H1 (cell line): ENCODE results near the gene TENT4A. TPM values are rescaled to one million over a fixed set of nuclear protein-coding genes. Genes with fewer than 3 reads are reported as not detected.

Experiments used
- CTCF ChIA-PET: fragments of 300-600 bp; sonication (Branson Sonifier 250); formaldehyde crosslinking; loops from one replicate; lab custom pipeline; 2021; ENCODE audit not compliant: partially characterized antibody; lab: Charles Lee
- POLR2A ChIA-PET: fragments of 300-600 bp; sonication (Branson Sonifier 250); formaldehyde crosslinking; loops from one replicate; lab custom pipeline; 2021; ENCODE audit warnings: inconsistent platforms; ENCODE audit not compliant: partially characterized antibody; lab: Charles Lee
- DNase-seq, 2 experiments: peaks; one replicate each; pipeline versions ENCODE4 v3.0.0 to v3.0.0-alpha.2; 2010 to 2022; ENCODE audit warnings: low spot score in 2 of 2, low read depth in 1 of 2, mixed read lengths in 1 of 2
- FAIRE-seq: peaks from 2 replicates; lab custom pipeline; 2011; peaks lifted over from hg19 to GRCh38; lab: Jason Lieb, UNC
- H2AFZ ChIP-seq: 2 replicates; pipeline ENCODE4 v1.8.1; 2012; ENCODE audit warnings: low read length, inconsistent platforms
- H2AK5ac ChIP-seq: 2 replicates; pipeline ENCODE4 v1.6.1; 2013; ENCODE audit warnings: low read depth, low read length
- H2BK120ac ChIP-seq: replicated peaks from 2 replicates; pipeline ENCODE3; 2013; ENCODE audit warnings: low read depth, low read length, inconsistent platforms
- H2BK12ac ChIP-seq: 2 replicates; pipeline ENCODE4 v1.6.1; 2013; ENCODE audit warnings: low read depth, low read length
- H2BK15ac ChIP-seq: 2 replicates; pipeline ENCODE4 v1.6.1; 2013; ENCODE audit warnings: low read length
- H2BK20ac ChIP-seq: 2 replicates; pipeline ENCODE4 v1.6.1; 2013; ENCODE audit warnings: low read length
- H2BK5ac ChIP-seq: 2 replicates; pipeline ENCODE4 v1.6.1; 2013; ENCODE audit warnings: low read depth, low read length
- H3K14ac ChIP-seq: 2 replicates; pipeline ENCODE4 v1.6.1; 2013; ENCODE audit warnings: inconsistent platforms; ENCODE audit not compliant: insufficient read length
- H3K18ac ChIP-seq: 2 replicates; pipeline ENCODE4 v1.6.1; 2013; ENCODE audit warnings: low read length; ENCODE audit errors: extremely low read depth
- H3K23ac ChIP-seq: 2 replicates; pipeline ENCODE4 v1.6.1; 2013; ENCODE audit warnings: inconsistent platforms; ENCODE audit not compliant: insufficient read length
- H3K23me2 ChIP-seq: 2 replicates; pipeline ENCODE4 v1.6.1; 2013; ENCODE audit warnings: low read depth, low read length
- H3K27ac ChIP-seq: 2 replicates; pipeline ENCODE4 v1.6.1; 2011; ENCODE audit warnings: low read depth, low read length, inconsistent platforms
- H3K27me3 ChIP-seq, 4 experiments: replicated peaks in 1 of 4; 1 replicate in 1 of 4; 2 replicates in 3 of 4; pipeline versions ENCODE4 v1.6.1 to v1.8.1; 2011 to 2013; ENCODE audit warnings: low read length in 3 of 4, mild to moderate bottlenecking in 3 of 4, inconsistent platforms in 2 of 4, mixed read lengths in 2 of 4, moderate library complexity in 1 of 4; ENCODE audit not compliant: control insufficient read depth in 3 of 4, insufficient read depth in 3 of 4; ENCODE audit errors: extremely low read depth in 1 of 4
- H3K36me3 ChIP-seq, 4 experiments: 2 replicates each; pipeline versions ENCODE4 v1.6.1 to v1.8.1; 2011 to 2013; ENCODE audit warnings: mild to moderate bottlenecking in 4 of 4, low read length in 3 of 4, moderate library complexity in 2 of 4, control low read depth in 1 of 4, inconsistent platforms in 1 of 4; ENCODE audit not compliant: insufficient read depth in 4 of 4, control insufficient read depth in 2 of 4
- H3K4ac ChIP-seq: replicated peaks from 2 replicates; pipeline ENCODE3; 2013; ENCODE audit warnings: low read length, low read depth, mixed read lengths, inconsistent platforms; ENCODE audit not compliant: insufficient read length
- H3K4me1 ChIP-seq, 4 experiments: replicated peaks in 1 of 4; 1 replicate in 1 of 4; 2 replicates in 3 of 4; pipeline versions ENCODE4 v1.6.1 to v1.8.1; 2011 to 2013; ENCODE audit warnings: low read length in 3 of 4, inconsistent platforms in 2 of 4, mixed read lengths in 1 of 4; ENCODE audit not compliant: insufficient read depth in 4 of 4, control insufficient read depth in 3 of 4
- H3K4me2 ChIP-seq, 2 experiments: 2 replicates each; pipeline versions ENCODE4 v1.6.1 to v1.8.1; 2011 to 2013; ENCODE audit warnings: low read depth in 2 of 2, low read length in 2 of 2, control low read depth in 1 of 2, inconsistent platforms in 1 of 2, mild to moderate bottlenecking in 1 of 2; ENCODE audit not compliant: insufficient read depth in 1 of 2
- H3K4me3 ChIP-seq, 4 experiments: fragments of 200-600, 300-600 bp in 1 of 4; sonication (generic), shearing (Covaris generic), sonication (Bioruptor Twin) in 1 of 4; 2 replicates each; pipeline versions ENCODE4 v1.5.1 to v1.8.1; 2011 to 2016; ENCODE audit warnings: low read length in 4 of 4, low read depth in 3 of 4, control low read depth in 2 of 4, inconsistent platforms in 2 of 4, mild to moderate bottlenecking in 2 of 4, mixed read lengths in 1 of 4, moderate library complexity in 1 of 4; ENCODE audit not compliant: insufficient read depth in 2 of 4; ENCODE audit errors: extremely low read depth in 1 of 4
- H3K56ac ChIP-seq: replicated peaks from 2 replicates; pipeline ENCODE3; 2013; ENCODE audit warnings: low read depth, mild to moderate bottlenecking, mixed read lengths, low read length, inconsistent platforms; ENCODE audit not compliant: insufficient read length
- H3K79me1 ChIP-seq: 2 replicates; pipeline ENCODE4 v1.6.1; 2013; ENCODE audit warnings: low read depth, low read length, control low read depth
- H3K79me2 ChIP-seq, 2 experiments: 2 replicates each; pipeline versions ENCODE4 v1.6.1 to v1.8.1; 2012 to 2013; ENCODE audit warnings: low read length in 2 of 2, mild to moderate bottlenecking in 2 of 2, inconsistent platforms in 1 of 2; ENCODE audit not compliant: insufficient read depth in 2 of 2, control insufficient read depth in 1 of 2
- H3K9ac ChIP-seq, 4 experiments: replicated peaks in 1 of 4; 1 replicate in 1 of 4; 2 replicates in 3 of 4; pipeline versions ENCODE4 v1.6.1 to v1.8.1; 2011 to 2013; ENCODE audit warnings: low read depth in 3 of 4, low read length in 3 of 4, control low read depth in 2 of 4, mild to moderate bottlenecking in 2 of 4, moderate library complexity in 2 of 4, inconsistent platforms in 1 of 4; ENCODE audit errors: extremely low read depth in 1 of 4
- H3K9me3 ChIP-seq, 2 experiments: 2 replicates each; pipeline versions ENCODE4 v1.6.1 to v1.8.1; 2012 to 2013; ENCODE audit warnings: mild to moderate bottlenecking in 2 of 2, moderate library complexity in 2 of 2, control low read depth in 1 of 2, inconsistent platforms in 1 of 2, low read depth in 1 of 2, low read length in 1 of 2, mixed read lengths in 1 of 2; ENCODE audit not compliant: insufficient read depth in 2 of 2
- H4K20me1 ChIP-seq, 2 experiments: replicated peaks in 1 of 2; 2 replicates each; pipeline versions ENCODE3 to v1.8.1; 2011 to 2013; ENCODE audit warnings: inconsistent platforms in 2 of 2, low read length in 2 of 2, mild to moderate bottlenecking in 1 of 2; ENCODE audit not compliant: insufficient read depth in 2 of 2, control insufficient read depth in 1 of 2
- H4K5ac ChIP-seq: 2 replicates; pipeline ENCODE4 v1.6.1; 2013; ENCODE audit warnings: low read length, low read depth, mixed read lengths, inconsistent platforms; ENCODE audit not compliant: insufficient read length
- H4K8ac ChIP-seq: 2 replicates; pipeline ENCODE4 v1.8.0; 2013; ENCODE audit warnings: mild to moderate bottlenecking, moderate library complexity, low read length, inconsistent platforms; ENCODE audit not compliant: insufficient read depth; ENCODE audit errors: extremely low read depth
- H4K91ac ChIP-seq: replicated peaks from 2 replicates; pipeline ENCODE3; 2013; ENCODE audit warnings: low read length, mixed read lengths, inconsistent platforms; ENCODE audit not compliant: insufficient read length
- E2F6 ChIP-seq: IDR thresholded peaks from 2 replicates; pipeline ENCODE4 v1.6.1; 2012; ENCODE audit warnings: inconsistent platforms
- EGR1 ChIP-seq: IDR thresholded peaks from 2 replicates; pipeline ENCODE4 v1.6.1; 2011; ENCODE audit warnings: low read depth, low read length, borderline replicate concordance
- MAFK ChIP-seq: IDR thresholded peaks from 2 replicates; pipeline ENCODE4 v1.6.1; 2012; ENCODE audit warnings: low read depth, mild to moderate bottlenecking, improper control_type of control experiment, low read length
- MAX ChIP-seq: IDR thresholded peaks from 2 replicates; pipeline ENCODE4 v1.6.1; 2012; ENCODE audit warnings: inconsistent platforms
- PHF8 ChIP-seq: fragments of 200-600 bp; sonication (generic); conservative IDR thresholded peaks from 2 replicates; pipeline ENCODE4 v1.7.1; 2012; ENCODE audit warnings: low read depth, mild to moderate bottlenecking, inconsistent platforms, low read length, moderate library complexity
- POLR2A ChIP-seq, 2 experiments: IDR thresholded peaks; 1 replicate in 1 of 2; 2 replicates in 1 of 2; pipeline ENCODE4 v1.6.1; 2011; ENCODE audit warnings: low read depth in 2 of 2, low read length in 2 of 2, mild to moderate bottlenecking in 2 of 2; ENCODE audit errors: control extremely low read depth in 1 of 2
- POU5F1 ChIP-seq: IDR thresholded peaks from 2 replicates; pipeline ENCODE4 v1.6.1; 2011; ENCODE audit warnings: low read depth, mild to moderate bottlenecking, low read length, moderate library complexity
- RNF2 ChIP-seq: fragments of 200-900, 300-1000 bp; sonication (generic); IDR thresholded peaks from 2 replicates; pipeline ENCODE4 v1.7.1; 2016; ENCODE audit warnings: borderline replicate concordance, low read depth, mild to moderate bottlenecking, antibody characterized with exemption, low read length; ENCODE audit not compliant: poor library complexity, severe bottlenecking; ENCODE audit errors: missing control alignments
- SUZ12 ChIP-seq: fragments of 200-600 bp; sonication (generic); IDR thresholded peaks from 2 replicates; pipeline ENCODE4 v1.6.1; 2012; ENCODE audit warnings: mild to moderate bottlenecking, inconsistent platforms, low read length, moderate library complexity, mixed read lengths
- TCF12 ChIP-seq: IDR thresholded peaks from 2 replicates; pipeline ENCODE4 v1.6.1; 2011; ENCODE audit warnings: low read depth, mild to moderate bottlenecking, low read length
- WGBS, 2 experiments: shearing (Covaris generic) in 1 of 2; methylation state at CpG; one replicate each; pipeline versions ENCODE4 v1.1.6 to v1.1.7; 2013 to 2015; ENCODE audit warnings: low lambda C conversion rate in 2 of 2, mixed read lengths in 2 of 2, inconsistent platforms in 1 of 2, low coverage in 1 of 2, missing lambda C conversion rate in 1 of 2; ENCODE audit not compliant: insufficient replicate concordance in 2 of 2, insufficient coverage in 1 of 2, insufficient read length in 1 of 2; ENCODE audit errors: extremely low coverage in 1 of 2, missing lambda C conversion rate in 1 of 2; 5-methylcytosine and 5-hydroxymethylcytosine counted together
- polyA plus RNA-seq, 7 experiments: library from polyadenylated mRNA; depleted of rRNA in 3 of 7; stranded (reverse) in 5 of 7; unstranded in 2 of 7; fragments of >200 nt in 5 of 7; fragments of 200-250 nt in 2 of 7; gene quantifications; 1 replicate in 5 of 7; 2 replicates in 1 of 7; 4 replicates in 1 of 7; pipeline versions ENCODE4 v1.2.1 to v1.2.3, GENCODE V29; 2011 to 2013; ENCODE audit warnings: missing spikeins in 2 of 7, mixed read lengths in 2 of 7
- total RNA-seq: library from RNA; stranded (reverse); fragmentation: NEBNext Ultra II Directional; extraction: Animal tissue kit (Norgen Biotek cat#: 25700); gene quantifications from 2 replicates; pipeline ENCODE4 v1.2.1, GENCODE V29; 2021

Gene TENT4A
- total and polyA plus RNA-seq, 2 of the 8 experiments (the other 6 are each of a cell fraction or from before 2014, with no cell fraction given) = 8.9 to 25.1 TPM

GRCh38 chr5:6758706-6759105, 45.5 kb downstream of the TENT4A start:
- Histone ChIP-seq H3K18ac (no peak overlapping the region), H3K4me2 (no peak overlapping the region), H3K56ac (no peak overlapping the region), H3K23me2 (0 out of 2 replicates have a peak, but pooled peaks cover 2% of the 10 kb centered on the region), H3K14ac (no peak overlapping the region), H2BK20ac (no peak overlapping the region), H2BK15ac (0 out of 2 replicates have a peak overlapping the region, but pooled peaks have one; percentile 16), H3K36me3 (peaks cover 11 to 29% (median 16%) of the 10 kb centered on the region in 4 experiments; a peak in 7 of 8 replicates), H3K27ac (no peak overlapping the region), H4K5ac (no peak overlapping the region), H3K9ac (no peak overlapping the region), H4K91ac (no peak overlapping the region), H2BK12ac (no peak overlapping the region), H3K79me1 (peaks cover 2% of the 10 kb centered on the region; the same call in 1 of the 2 replicates), H3K4ac (no peak overlapping the region), H3K23ac (no peak overlapping the region), H2BK120ac (no peak overlapping the region), H2AFZ (no peak overlapping the region), H3K4me3 (no peak overlapping the region), H3K79me2 (no peaks in the 10 kb centered on the region), H3K27me3 (no peaks in the 10 kb centered on the region), H4K8ac (no peak overlapping the region), H2AK5ac (no peak overlapping the region), H3K9me3 (no peaks in the 10 kb centered on the region), H4K20me1 (peaks cover 0 to 6% of the 10 kb centered on the region in 2 experiments), H2BK5ac (no peak overlapping the region), H3K4me1 (no peaks in the 10 kb centered on the region)
- WGBS, 2 experiments = 94% methylated on average over 19 of the region's 20 CpGs; no CpG with 5 or more reads in 1 of the 2 experiments
- DNase-seq = no peak
- ChIA-PET CTCF (interaction anchor here (0.8 to 5.1 kb wide), 6 partner anchors 7 to 81 kb away, joined by 3 to 20 read pairs (median 4); no protein-coding TSS in a partner anchor), POLR2A (no interaction called here)
- no peak for TF ChIP-seq TCF12
- no peak for TF ChIP-seq POU5F1
- TF ChIP-seq RNF2 = no peak
- no peak for TF ChIP-seq MAFK
- TF ChIP-seq POLR2A (IDR thresholded peaks at IDR 0.05; ENCODE audit: control extremely low read depth in 1 of 2, low read depth in 2 of 2, low read length in 2 of 2) = no peak
- TF ChIP-seq MAX = no peak
- no peak for TF ChIP-seq EGR1
- TF ChIP-seq PHF8 = no peak
- TF ChIP-seq E2F6 = no peak
- no peak for TF ChIP-seq SUZ12
- FAIRE-seq = no peak
